GM19468 (cell line): Measurements from ENCODE around the gene PRKCD.

Source experiments
- ATAC-seq: cut with Tn5 transposase; IDR thresholded peaks from one replicate; pipeline ENCODE4 v1.9.1; 2021; ENCODE audit warnings: mild to moderate bottlenecking, moderate library complexity, moderate number of reproducible peaks; ENCODE audit not compliant: unreplicated experiment; ENCODE audit errors: extremely low read depth

The PRKCD gene

DNA sequence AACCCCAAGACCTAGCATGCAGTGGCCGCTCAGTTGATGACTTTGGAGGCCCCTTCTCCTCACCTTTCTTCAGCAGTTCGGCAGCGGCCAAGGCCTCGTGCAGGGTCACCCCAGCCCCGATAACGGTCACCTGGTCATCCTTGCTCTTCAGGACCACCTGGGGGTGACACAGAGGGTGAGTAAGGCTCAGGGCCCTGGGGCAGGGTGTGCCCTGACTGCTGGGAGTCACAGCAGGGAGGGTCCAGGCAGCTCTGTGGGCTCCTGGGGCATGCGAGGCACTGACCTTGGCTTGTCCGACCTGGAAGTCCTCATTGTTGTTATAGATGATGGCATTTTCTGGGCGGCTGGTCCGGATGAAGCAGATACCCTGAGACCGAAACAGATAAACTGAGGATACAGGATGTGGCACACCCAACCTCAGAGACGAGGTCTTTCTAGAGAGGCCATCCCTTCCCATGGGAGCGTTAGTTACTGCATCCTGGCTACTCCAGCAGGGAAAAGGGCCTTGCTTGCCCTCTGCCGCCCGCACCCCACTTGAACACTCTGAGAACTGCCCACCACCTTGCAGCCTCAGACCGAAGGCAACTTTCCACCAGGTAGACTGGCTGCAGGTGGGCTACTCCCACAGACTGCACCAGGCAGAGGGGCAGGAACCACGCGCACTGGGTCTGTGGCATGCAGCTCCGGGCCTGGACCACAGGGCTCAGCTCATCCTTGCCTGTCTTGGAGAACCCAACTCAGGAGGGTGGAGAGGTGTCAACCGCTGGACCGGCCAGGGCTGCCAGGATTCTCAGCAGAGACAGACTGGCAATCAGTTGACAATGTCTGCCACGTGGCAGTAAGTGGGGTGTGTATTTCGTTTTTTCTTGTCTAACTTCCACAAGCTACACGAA lies 67.2 kb downstream of the PRKCD start:
- ATAC-seq: no peak

GRCh38 chr3:53229171-53229570 lies 68.2 kb downstream of the PRKCD start:
- ATAC-seq: no peak

- no peak for ATAC-seq
Observed at GRCh38 chr3:53229606-53230005, 68.6 kb downstream of the PRKCD start.

DNA sequence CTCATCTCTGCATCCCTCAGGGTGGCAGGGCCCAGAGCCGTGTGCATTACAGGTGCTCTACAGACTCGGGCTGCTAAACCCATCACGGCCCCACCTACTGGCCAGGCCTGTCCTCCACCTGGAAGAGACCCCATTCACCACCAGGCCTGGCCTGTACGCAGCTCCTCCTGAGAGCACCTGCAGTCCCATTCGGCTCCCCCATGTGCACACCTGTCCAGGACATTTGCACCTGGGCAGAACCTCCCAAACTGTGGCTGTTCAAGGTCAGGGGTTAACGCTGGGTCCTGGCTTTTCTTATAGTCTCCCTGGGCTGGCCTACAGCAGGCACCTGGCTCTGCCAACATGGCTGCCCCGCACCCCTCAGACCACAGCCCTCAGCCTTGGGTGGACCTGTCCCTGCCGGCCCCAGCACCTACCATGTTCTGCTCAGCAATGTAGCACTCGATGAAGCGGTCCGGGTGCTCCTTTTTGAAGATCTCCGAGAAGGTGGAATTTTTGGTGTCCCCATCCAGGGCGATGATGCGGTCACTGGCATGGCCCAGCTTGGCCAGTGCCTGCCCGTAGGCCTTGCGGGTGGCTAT lies 69.1 kb downstream of the PRKCD start:
- ATAC-seq: no peak

DNA sequence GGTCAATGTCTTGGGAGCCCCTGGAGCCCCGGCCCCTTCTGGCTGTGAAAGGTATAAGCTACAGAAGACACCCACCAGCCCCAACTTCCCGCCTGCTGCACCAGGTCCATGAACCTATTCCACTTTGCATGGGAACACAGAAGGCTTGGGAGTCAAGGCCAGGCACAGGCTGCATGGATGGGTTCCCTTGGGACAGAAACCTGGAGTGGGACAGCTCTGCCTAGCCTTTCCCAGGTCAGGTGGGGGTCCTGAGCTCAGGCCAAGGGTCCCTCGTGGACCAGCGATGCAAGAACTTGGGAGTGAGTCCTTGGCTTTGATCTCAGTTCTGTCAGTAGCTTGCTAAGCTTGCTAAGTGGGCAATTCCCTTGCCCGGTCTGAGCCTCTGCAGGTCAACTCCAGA lies 69.8 kb downstream of the PRKCD start:
- no peak for ATAC-seq

- ATAC-seq: no peak
Observed at GRCh38 chr3:53231532-53232511, 70.8 kb downstream of the PRKCD start.

DNA sequence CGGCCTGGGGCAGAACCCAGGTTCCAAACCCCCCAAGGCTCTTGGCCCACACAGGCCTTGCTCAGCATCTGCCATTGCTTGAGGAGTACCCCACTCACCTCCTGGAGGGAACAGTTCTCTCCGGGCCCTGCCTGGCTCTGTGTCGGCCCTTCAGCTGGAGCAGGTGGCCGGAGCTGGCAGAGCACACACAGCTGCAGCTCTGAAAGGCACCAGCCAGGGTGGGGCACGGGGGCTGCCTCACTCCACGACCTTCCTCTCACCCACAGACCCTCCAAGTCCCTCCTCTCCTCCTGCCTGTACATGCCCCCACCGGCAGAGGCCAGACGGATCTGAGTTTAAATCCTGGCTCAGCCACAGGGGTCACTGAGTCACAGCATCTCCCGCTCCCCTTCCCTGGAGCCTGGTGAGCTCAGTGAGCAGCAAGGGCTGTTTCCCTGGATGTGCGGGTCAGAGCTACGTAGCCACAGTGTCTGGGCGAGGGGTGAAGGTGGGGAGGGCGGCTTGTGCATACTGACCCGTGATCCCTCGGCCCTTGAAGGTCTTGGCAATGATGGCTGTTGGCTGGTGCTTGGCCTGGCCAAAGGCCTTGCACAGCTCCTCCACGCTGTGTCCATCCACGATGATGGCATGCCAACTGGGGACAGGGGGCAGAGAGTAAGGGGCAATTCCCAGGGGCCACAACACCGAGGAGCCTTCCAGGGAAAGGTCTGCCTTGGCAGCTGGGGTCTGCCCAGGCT lies 71.8 kb downstream of the PRKCD start:
- ATAC-seq: no peak

- ATAC-seq: no peak
Observed at GRCh38 chr3:53234130-53234840, 73.3 kb downstream of the PRKCD start.

- ATAC-seq: no peak
Observed at GRCh38 chr3:53234841-53235232, 73.8 kb downstream of the PRKCD start.

DNA sequence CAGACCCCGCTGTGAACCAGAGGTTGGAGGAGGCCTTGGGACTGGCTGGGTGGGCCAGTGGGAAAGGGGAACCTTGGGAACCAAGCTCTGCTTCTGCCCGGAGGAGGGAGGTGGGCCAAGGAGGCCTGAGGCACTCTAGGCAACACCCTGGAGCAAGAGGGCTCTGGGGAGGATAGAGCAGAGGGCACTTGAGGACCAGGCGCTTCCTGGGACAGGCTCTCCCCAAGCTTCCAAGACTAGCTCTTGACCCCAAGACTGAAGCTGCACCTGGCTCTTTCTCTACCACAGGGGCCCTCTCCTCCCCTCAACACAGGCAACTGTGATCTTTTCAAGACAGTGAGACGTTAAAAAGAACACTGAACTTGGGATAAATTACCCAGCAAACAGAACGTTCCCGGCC lies 74.5 kb downstream of the PRKCD start:
- ATAC-seq: no peak

GRCh38 chr3:53236112-53236841 lies 75.3 kb downstream of the PRKCD start:
- no peak for ATAC-seq

DNA sequence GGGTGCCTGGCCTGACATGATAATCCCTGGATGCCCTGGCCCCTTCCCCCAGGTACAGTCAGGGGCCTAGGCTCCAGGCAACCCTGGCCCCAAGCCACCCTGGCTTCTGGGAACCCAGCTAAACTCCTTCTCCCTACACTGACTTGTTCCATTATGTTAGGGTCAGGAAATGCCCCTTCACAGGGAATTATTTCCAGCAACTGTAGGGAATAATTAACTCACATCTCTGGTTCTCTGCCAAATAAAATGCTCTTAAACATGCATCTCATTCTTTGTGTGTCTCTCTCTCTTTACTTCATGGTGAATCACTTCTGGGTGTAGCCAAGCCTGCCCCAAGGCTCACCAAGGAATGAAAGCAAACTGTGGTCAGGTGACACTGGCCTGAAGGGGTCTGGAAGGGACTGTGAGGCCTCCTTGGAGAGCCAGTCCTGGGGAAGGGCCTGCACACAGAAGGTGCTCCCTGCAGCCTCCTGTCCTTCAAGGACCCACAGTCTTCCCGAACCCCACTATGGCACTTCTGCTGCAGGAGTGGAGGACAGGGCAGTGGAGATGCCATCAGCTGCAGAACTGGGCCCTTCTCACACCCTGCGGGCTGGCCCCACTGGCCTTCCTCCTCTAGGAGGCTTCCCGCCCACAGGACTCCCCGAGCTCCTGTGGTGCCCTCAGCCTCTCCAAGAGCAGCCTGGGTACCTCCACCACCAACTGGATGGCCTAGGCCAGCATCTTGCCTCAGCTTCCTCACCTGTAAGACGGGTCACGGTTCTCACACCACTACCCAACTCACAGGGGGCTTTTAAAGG lies 77.2 kb downstream of the PRKCD start:
- no peak for ATAC-seq

DNA sequence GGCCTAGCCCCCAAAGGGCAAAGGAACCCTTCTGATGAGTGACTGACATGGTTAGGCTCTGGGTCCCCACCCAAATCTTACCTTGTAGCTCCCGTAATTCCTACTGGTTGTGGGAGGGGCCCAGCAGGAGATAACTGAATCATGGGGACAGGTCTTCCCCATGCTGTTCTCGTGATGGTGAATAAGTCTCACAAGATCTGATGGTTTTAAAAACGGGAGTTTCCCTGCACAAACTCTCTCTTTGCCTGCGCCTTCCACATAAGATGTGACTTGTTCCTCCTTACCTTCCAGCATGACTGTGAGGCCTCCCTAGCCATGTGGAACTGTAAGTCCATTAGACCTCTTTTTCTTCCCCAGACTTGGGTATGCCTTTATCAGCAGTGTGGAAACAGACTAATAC lies 77.9 kb downstream of the PRKCD start:
- ATAC-seq: no peak

GRCh38 chr3:53239800-53240199 lies 78.8 kb downstream of the PRKCD start:
- ATAC-seq: no peak

DNA sequence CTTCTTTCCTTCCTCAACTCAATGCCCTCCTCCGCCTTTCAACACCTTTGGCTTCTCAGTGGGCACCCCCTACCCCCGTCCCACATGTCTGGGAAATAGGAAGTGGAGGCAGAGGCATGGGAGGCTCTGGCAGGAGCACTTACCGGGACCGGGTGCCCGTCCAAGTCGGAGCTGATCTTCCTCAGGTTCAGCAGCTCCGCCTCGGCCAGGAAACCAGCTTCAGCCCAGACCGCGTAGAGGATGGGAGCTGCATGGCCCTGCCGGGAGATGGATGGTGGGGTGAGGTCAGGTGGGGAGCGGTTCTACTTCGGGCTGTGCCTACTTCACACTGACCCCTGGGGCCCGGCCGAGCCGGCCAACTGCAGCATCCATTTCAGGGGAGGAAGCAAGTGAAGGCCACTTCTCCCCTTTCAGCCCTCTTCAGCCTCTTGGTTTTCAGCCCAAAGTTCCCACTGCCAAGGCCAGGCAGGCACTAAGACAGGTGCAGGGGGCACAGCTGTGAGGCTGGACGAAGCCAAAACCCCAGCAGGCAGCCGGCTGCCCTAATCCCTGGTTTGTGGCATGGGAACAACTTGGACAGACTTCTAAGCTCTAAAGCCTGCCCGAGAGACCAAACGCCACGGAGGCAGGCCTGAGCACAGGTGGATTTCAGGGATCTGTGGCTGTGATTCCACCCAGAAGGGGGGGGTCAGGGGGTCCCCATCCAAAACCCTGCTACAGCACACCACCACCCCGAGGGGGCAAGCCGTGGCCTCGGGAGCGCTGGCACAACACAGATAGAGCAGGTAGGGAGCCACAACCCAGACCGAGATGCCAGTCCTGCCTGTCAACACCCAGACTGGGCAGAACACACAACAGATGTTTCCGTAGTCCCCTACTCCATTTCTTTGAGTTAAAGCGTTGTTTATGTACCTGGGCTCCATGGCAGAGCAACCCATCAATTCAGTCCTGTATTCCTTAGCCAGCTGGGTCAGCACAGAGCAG lies 80.3 kb downstream of the PRKCD start:
- no peak for ATAC-seq

- no peak for ATAC-seq
Observed at GRCh38 chr3:53242155-53242554, 81.1 kb downstream of the PRKCD start.
